GM12864 (cell line): Measurements from ENCODE around the gene NDUFA7.
"Not testable (repeated sequence)": the region's sequence is repeated elsewhere in the genome, so short reads cannot be mapped to it uniquely, and the experiment has no call there.

Experiments used
- DNase-seq: peaks from one replicate; pipeline ENCODE4 v3.0.0-alpha.2; 2011; ENCODE audit warnings: low read depth
- H3K4me3 ChIP-seq: 2 replicates; pipeline ENCODE4 v1.5.1; 2011; ENCODE audit warnings: mild to moderate bottlenecking, low read depth, low read length, control low read depth
- CTCF ChIP-seq: IDR thresholded peaks from 2 replicates; pipeline ENCODE4 v1.5.1; 2011; ENCODE audit warnings: low read depth, mild to moderate bottlenecking, moderate library complexity, low read length, control low read depth, inconsistent platforms; ENCODE audit errors: missing control alignments

The NDUFA7 gene

DNA sequence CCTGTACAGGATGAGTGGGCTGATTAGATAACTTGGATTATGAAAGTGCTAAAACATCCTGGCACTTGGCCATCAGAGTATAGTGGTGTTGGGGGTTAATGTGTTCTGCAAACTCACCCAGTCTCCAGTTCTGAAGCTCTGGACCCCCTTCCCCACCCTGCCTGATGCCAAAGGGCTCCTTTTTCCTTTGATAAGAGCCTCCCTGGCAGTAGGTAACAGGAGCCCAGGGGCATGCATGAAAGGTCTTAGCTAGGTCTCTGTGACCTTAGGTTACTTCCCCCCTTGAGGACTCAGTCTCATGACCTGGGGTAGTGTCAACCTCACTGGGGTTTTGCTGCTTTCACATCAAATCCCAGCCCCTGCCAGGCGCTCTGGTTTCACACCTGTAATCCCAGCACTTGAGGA, 2.6 kb upstream of the NDUFA7 start:
- no peak for DNase-seq
- no peak for TF ChIP-seq CTCF
- no peak overlapping the region for H3K4me3 ChIP-seq

- DNase-seq, result no peak
- no peak for TF ChIP-seq CTCF
- peak overlapping the region; percentile 100 for H3K4me3 ChIP-seq
Observed at GRCh38 chr19:8322638-8322997, 1.4 kb upstream of the NDUFA7 start.

DNA sequence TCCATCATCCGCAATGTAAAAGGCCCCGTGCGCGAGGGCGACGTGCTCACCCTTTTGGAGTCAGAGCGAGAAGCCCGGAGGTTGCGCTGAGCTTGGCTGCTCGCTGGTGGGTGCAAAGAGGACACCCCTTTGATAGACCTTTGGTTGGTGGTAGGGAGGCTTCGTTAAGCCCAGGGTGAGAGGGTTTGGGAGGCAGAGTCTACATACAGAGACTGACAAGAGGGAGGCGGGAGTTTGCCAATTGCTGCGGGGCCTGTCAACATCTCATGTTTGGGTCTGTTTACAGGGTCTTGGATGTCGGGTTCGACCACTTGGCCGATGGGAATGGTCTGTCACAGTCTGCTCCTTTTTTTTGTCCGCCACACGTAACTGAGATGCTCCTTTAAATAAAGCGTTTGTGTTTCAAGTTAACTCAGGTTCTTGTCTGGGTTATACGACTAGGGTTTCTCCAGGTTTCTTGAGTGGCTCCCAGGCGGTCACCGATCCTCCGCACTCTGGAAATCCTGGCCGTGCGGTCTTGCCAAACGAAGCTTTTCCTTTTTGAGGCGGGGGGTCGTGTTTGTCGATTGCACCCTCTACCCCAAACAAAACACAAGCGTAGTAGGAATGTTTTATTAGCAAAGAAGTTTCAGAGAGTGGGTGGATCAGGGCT, 937 bp upstream of the NDUFA7 start:
- no peak for DNase-seq
- H3K4me3 ChIP-seq, result peak overlapping the region; percentile 100
- TF ChIP-seq CTCF, result no peak

DNA sequence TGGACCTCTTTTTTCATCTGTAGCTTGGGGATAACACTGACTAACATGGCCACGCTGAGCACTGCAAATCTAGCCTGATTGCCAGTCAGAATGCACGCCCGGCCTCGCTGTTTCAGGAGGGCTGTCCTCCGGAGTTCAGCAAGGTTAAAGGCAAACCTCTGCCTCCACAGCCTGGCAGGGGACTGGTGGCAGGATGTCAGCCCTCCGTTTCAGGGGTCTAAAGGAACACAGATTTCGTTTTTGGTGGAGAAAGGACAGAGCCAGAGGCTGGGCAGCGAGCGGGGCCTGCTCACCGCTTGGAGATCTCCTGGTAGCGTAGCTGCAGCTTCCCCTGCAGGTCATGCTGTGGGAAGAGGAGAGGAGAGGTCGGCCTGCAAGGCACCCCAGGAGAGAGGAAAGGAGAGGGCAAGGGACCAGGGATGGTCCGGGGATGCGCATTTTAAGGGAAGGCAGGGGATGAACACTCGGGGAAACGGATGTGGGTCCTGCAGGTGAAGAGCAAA, 560 bp downstream of the NDUFA7 start:
- H3K4me3 ChIP-seq, result peak overlapping the region; percentile 100
- no peak for DNase-seq
- no peak for TF ChIP-seq CTCF

- H3K4me3 ChIP-seq, result peak overlapping the region; percentile 100
Observed at GRCh38 chr19:8319807-8320520, 1.2 kb downstream of the NDUFA7 start.

DNA sequence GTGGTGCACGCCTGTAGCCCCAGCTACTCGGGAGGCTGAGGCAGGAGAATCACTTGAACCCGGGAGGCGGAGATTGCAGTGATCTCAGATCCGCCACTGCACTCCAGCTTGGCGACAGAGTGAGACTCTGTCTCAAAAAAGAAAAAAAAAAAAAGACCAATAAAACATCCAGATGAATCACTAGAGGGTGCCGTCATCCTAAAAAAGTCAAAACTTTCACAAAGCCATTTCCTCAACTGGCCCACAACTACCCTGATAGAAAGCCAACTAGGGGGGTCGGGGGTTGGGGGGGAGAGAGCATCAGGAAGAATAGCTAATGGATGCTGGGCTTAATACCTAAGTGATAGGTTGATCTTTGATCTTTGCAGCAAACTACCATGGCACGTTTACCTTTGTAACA, 2.3 kb downstream of the NDUFA7 start:
- not testable (repeated sequence) for H3K4me3 ChIP-seq, DNase-seq

More at GRCh38 chr19:8319807-8320520, 1.2 kb downstream of the NDUFA7 start:
- TF ChIP-seq CTCF, result no peak
- DNase-seq, result no peak

DNA sequence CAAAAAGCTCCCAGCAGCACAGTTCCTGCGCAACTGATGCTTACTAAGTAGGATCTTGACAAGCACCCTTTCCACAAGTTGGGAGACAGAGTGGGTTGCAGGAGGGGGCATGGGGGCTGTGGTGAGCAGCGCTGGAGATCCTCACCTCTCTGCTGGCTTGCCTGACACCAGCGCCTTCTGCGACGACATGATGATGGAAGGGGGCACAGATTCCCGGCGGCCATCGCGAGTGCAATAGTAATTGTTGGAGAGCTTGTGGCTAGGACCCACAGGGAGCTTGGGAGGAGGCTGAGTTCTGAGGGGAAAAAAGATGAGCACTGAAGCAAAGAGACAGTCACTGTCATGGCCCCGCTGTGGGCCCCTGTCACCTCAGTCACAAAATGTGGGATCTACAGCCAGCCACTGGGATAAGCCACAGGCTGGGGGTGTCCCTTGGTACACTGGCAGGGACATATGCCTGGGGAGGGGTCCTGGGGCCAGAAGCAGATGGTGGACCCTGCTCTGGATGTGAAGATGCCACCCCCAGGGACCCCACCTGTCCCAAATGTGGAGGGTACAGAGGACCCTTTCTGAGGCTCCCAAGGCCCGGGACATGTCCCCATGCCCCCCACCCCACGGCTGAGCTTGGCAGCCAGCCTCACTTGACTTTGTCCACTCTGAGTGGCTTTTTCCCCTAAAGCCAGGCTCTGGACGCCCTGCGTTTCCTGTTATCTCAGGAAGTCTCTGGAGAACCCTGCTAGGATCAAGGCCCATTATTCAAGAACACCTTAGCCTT, 4.6 kb downstream of the NDUFA7 start:
- DNase-seq, result no peak
- TF ChIP-seq CTCF, result no peak
- no peak overlapping the region for H3K4me3 ChIP-seq

GRCh38 chr19:8314981-8315640, 6.1 kb downstream of the NDUFA7 start:
- DNase-seq, H3K4me3 ChIP-seq: not testable (repeated sequence)
